ENCODE data around the gene NBR1. TPM values are rescaled to one million over a fixed set of nuclear protein-coding genes. Genes with fewer than 3 reads are reported as not detected.
"Not testable (repeated sequence)": the region's sequence is repeated elsewhere in the genome, so short reads cannot be mapped to it uniquely, and the experiment has no call there.

NBR1 gene
- total RNA-seq, 1 donor from 2014 or later = 99.2 TPM

- intact Hi-C loops (cut with micrococcal nuclease); ATAC-seq; DNase-seq: not testable (repeated sequence)
Observed at GRCh38 chr17:43232021-43232699, 61.1 kb downstream of the NBR1 start.

GRCh38 chr17:43233263-43233662 is 62.2 kb downstream of the NBR1 start:
- intact Hi-C loops (cut with micrococcal nuclease); ATAC-seq; DNase-seq: not testable (repeated sequence)

GRCh38 chr17:43233877-43234276 is 62.9 kb downstream of the NBR1 start, which contains the start of gene RNU2-1:
Gene RNU2-1, minus strand, starts transcription at chr17:43233977.
- intact Hi-C loops (cut with micrococcal nuclease); ATAC-seq; DNase-seq: not testable (repeated sequence)

GRCh38 chr17:43239597-43239996 is 68.6 kb downstream of the NBR1 start:
- ATAC-seq; intact Hi-C loops (cut with micrococcal nuclease): not testable (repeated sequence)

GRCh38 chr17:43240596-43241352 is 69.8 kb downstream of the NBR1 start:
- ATAC-seq; intact Hi-C loops (cut with micrococcal nuclease); DNase-seq: not testable (repeated sequence)

More at GRCh38 chr17:43239597-43239996, 68.6 kb downstream of the NBR1 start:
- not testable (repeated sequence) for DNase-seq

- intact Hi-C loops (cut with micrococcal nuclease); DNase-seq; ATAC-seq: not testable (repeated sequence)
Observed at GRCh38 chr17:43246456-43246855, 75.4 kb downstream of the NBR1 start.

Other genes starting within 250 kb of the NBR1 start
- gene AARSD1, start 206.8 kb upstream of the NBR1 start, total RNA-seq = 31.5 TPM
- 50.7 TPM for gene PTGES3L, start 191.1 kb upstream of the NBR1 start, total RNA-seq
- gene RUNDC1, start 190.6 kb upstream of the NBR1 start, total RNA-seq = 12.7 TPM
- 694 TPM for gene RPL27, start 172.8 kb upstream of the NBR1 start, total RNA-seq
- 13.2 TPM for gene IFI35, start 164.4 kb upstream of the NBR1 start, total RNA-seq
- 77.0 TPM for gene VAT1, start 148.8 kb upstream of the NBR1 start, total RNA-seq
- 0.82 TPM for gene RND2, start 146.0 kb upstream of the NBR1 start, total RNA-seq
- gene BRCA1, start 45.9 kb upstream of the NBR1 start, total RNA-seq = 6.8 TPM
- 1.8 TPM for gene TMEM106A, start 40.7 kb downstream of the NBR1 start, total RNA-seq
- gene CCDC200, start 57.4 kb downstream of the NBR1 start, total RNA-seq = not detected
- gene RNU2-1, start 62.8 kb downstream of the NBR1 start, total RNA-seq = 5,074 TPM
- 6.7 TPM for gene ARL4D, start 227.8 kb downstream of the NBR1 start, total RNA-seq